ENCODE data around the gene RAB23. TPM values are rescaled to one million over a fixed set of nuclear protein-coding genes. Genes with fewer than 3 reads are reported as not detected.

RAB23 gene
- total and polyA plus RNA-seq, 2 donors (not counting 1 experiment from before 2014, with no cell fraction given): 0.12 to 0.94 TPM

GRCh38 chr6:57172136-57173055, 49.7 kb downstream of the RAB23 start, which contains the start of gene BAG2:
BAG2 (plus strand) TSS chr6:57172326; CDS start chr6:57172698, 372 bp downstream.
- Histone ChIP-seq H3K4me2 (replicated peaks; ENCODE audit: low read depth, low read length, poor library complexity, severe bottlenecking) (peak within 1 kb of the TSS; percentile 86), H3K4me1 (ENCODE audit: control insufficient read depth in 2 of 2, insufficient read depth in 2 of 2, low read length in 2 of 2) (peaks cover 9 to 18% of the 10 kb centered on the region in 2 donors), H3K9ac (ENCODE audit: low read length) (peak within 1 kb of the TSS; percentile 82), H3K27ac (ENCODE audit: low read length in 2 of 2) (peak within 1 kb of the TSS; percentile 77 to 88), H2AFZ (ENCODE audit: insufficient read depth, low read depth, low read length, poor library complexity, severe bottlenecking) (peak within 1 kb of the TSS; percentile 87), H3K27me3 (replicated peaks in 1 of 4; ENCODE audit: control extremely low read depth in 1 of 4, control insufficient read depth in 3 of 4, insufficient read depth in 4 of 4, low read length in 3 of 4) (no peaks in the 10 kb centered on the region), H3K36me3 (replicated peaks in 1 of 2; ENCODE audit: control extremely low read depth in 1 of 2, control insufficient read depth in 1 of 2, extremely low read depth in 1 of 2, insufficient read depth in 2 of 2, low read length in 1 of 2) (no peaks in the 10 kb centered on the region), H3K79me2 (ENCODE audit: control insufficient read depth, insufficient read depth, low read length) (peaks cover 9% of the 10 kb centered on the region), H4K20me1 (ENCODE audit: control insufficient read depth, insufficient read depth, low read length, poor library complexity, severe bottlenecking) (peaks cover 11% of the 10 kb centered on the region), H3K9me3 (ENCODE audit: control extremely low read depth in 1 of 3, control insufficient read depth in 2 of 3, insufficient read depth in 1 of 3, low read length in 2 of 3) (no peaks in the 10 kb centered on the region), H3K4me3 (ENCODE audit: control extremely low read depth in 1 of 5, extremely low read depth in 1 of 5, insufficient read depth in 1 of 5, low read depth in 2 of 5, low read length in 4 of 5) (peak within 1 kb of the TSS; percentile 65 to 83 (median 79))
- Mint-ChIP-seq H3K4me3 (peak within 1 kb of the TSS; percentile 89), H3K9me3 (ENCODE audit: insufficient read depth) (no peaks in the 10 kb centered on the region), H3K27ac (peak within 1 kb of the TSS; percentile 88), H3K27me3 (no peaks in the 10 kb centered on the region), H3K4me1 (peaks cover 17% of the 10 kb centered on the region)
- WGBS (ENCODE audit: insufficient coverage): under 1% methylated on average over 97 of the region's 97 CpGs
- ChIA-PET CTCF (interaction anchor here (0.7 to 1.9 kb wide), 3 partner anchors 144 to 151 kb away, joined by 3 to 4 read pairs (median 3); no protein-coding TSS in a partner anchor), POLR2A (interaction anchor here (1.5 to 1.8 kb wide), 2 partner anchors 49 to 83 kb away, joined by 4 read pairs; partner anchors contain the start of gene ZNF451)
- DNase-seq (peak; percentile 94), ATAC-seq (ENCODE audit: low read depth) (peak; percentile 86)
- no peak for TF ChIP-seq EZH2 (IDR thresholded peaks at IDR 0.05; ENCODE audit: borderline replicate concordance, insufficient read depth, low read depth, low read length, poor library complexity, severe bottlenecking)
- TF ChIP-seq, protein P1, sequence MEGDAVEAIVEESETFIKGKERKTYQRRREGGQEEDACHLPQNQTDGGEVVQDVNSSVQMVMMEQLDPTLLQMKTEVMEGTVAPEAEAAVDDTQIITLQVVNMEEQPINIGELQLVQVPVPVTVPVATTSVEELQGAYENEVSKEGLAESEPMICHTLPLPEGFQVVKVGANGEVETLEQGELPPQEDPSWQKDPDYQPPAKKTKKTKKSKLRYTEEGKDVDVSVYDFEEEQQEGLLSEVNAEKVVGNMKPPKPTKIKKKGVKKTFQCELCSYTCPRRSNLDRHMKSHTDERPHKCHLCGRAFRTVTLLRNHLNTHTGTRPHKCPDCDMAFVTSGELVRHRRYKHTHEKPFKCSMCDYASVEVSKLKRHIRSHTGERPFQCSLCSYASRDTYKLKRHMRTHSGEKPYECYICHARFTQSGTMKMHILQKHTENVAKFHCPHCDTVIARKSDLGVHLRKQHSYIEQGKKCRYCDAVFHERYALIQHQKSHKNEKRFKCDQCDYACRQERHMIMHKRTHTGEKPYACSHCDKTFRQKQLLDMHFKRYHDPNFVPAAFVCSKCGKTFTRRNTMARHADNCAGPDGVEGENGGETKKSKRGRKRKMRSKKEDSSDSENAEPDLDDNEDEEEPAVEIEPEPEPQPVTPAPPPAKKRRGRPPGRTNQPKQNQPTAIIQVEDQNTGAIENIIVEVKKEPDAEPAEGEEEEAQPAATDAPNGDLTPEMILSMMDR (IDR thresholded peaks at IDR 0.05): no peak
- intact Hi-C loops (cut with micrococcal nuclease): loop anchor here (1.0 to 2.0 kb wide), 4 partner anchors 50 to 144 kb away; partner anchors contain the start of genes KIAA1586 and RAB23
